Endothelial cell of umbilical vein (primary cell): ENCODE measurements around the gene NXF1. TPM values are rescaled to one million over a fixed set of nuclear protein-coding genes. Genes with fewer than 3 reads are reported as not detected.

ENCODE experiments used
- BruUV-seq: library from RNA; stranded (reverse); fragments of 400-500 nt; replicated peaks from 2 replicates; lab custom pipeline; 2021; lab: Mats Ljungman, UMichigan
- CTCF ChIA-PET: fragments of 300-600, 350-600 bp; sonication (Branson Sonifier 250); formaldehyde crosslinking; loops from one replicate; lab custom pipeline; 2021; ENCODE audit warnings: antibody characterized with exemption, inconsistent platforms; lab: Charles Lee
- POLR2A ChIA-PET: fragments of 300-600, 350-600 bp; sonication (Branson Sonifier 250); formaldehyde crosslinking; loops from one replicate; lab custom pipeline; 2021; ENCODE audit warnings: antibody characterized with exemption, inconsistent platforms; lab: Charles Lee
- DNase-seq: peaks from one replicate; pipeline ENCODE4 v3.0.0-alpha.2; 2011; ENCODE audit warnings: low read depth, low spot score
- FAIRE-seq: peaks from 2 replicates; lab custom pipeline; 2011; peaks lifted over from hg19 to GRCh38; lab: Jason Lieb, UNC
- H2AFZ ChIP-seq: 2 replicates; pipeline ENCODE4 v1.6.0; 2012; ENCODE audit warnings: low read depth, low read length, control low read depth, inconsistent platforms
- H3K27ac ChIP-seq: 2 replicates; pipeline ENCODE4 v1.5.1; 2011; ENCODE audit warnings: low read depth, mild to moderate bottlenecking, control low read depth, low read length, moderate library complexity; ENCODE audit not compliant: insufficient read depth
- H3K27me3 ChIP-seq, 2 experiments: 2 replicates each; pipeline versions ENCODE4 v1.6.0 to v1.6.1; 2011; ENCODE audit warnings: low read length in 2 of 2, mixed read lengths in 1 of 2; ENCODE audit not compliant: control insufficient read depth in 2 of 2, insufficient read depth in 2 of 2
- H3K36me3 ChIP-seq, 2 experiments: 2 replicates in 1 of 2; 3 replicates in 1 of 2; pipeline ENCODE4 v1.5.1; 2011; ENCODE audit warnings: low read length in 2 of 2, mild to moderate bottlenecking in 1 of 2, moderate library complexity in 1 of 2; ENCODE audit not compliant: control insufficient read depth in 2 of 2, insufficient read depth in 2 of 2; ENCODE audit errors: extremely low read depth in 1 of 2
- H3K4me1 ChIP-seq: 3 replicates; pipeline ENCODE4 v1.5.1; 2011; ENCODE audit warnings: mild to moderate bottlenecking, low read length; ENCODE audit not compliant: control insufficient read depth, insufficient read depth; ENCODE audit errors: extremely low read depth
- H3K4me2 ChIP-seq: 2 replicates; pipeline ENCODE4 v1.6.1; 2011; ENCODE audit warnings: low read length, control low read depth, mixed read lengths; ENCODE audit not compliant: insufficient read depth
- H3K4me3 ChIP-seq, 3 experiments: fragments of 200-600 bp in 1 of 3; sonication (generic), shearing (Covaris generic) in 1 of 3; replicated peaks in 1 of 3; 2 replicates each; pipeline ENCODE4 v1.5.1; 2011 to 2016; ENCODE audit warnings: control low read depth in 3 of 3, low read length in 3 of 3, mild to moderate bottlenecking in 2 of 3, inconsistent platforms in 1 of 3, low read depth in 1 of 3, moderate library complexity in 1 of 3; ENCODE audit not compliant: insufficient read depth in 1 of 3
- H3K79me2 ChIP-seq: 2 replicates; pipeline ENCODE4 v1.6.0; 2012; ENCODE audit warnings: low read length, inconsistent platforms; ENCODE audit not compliant: control insufficient read depth, insufficient read depth
- H3K9ac ChIP-seq: replicated peaks from 2 replicates; pipeline ENCODE3; 2011; ENCODE audit warnings: low read length, control low read depth; ENCODE audit not compliant: insufficient read depth; ENCODE audit errors: extremely low read depth
- H3K9me1 ChIP-seq: replicated peaks from 3 replicates; pipeline ENCODE4 v1.6.0; 2011; ENCODE audit warnings: mild to moderate bottlenecking, low read length; ENCODE audit not compliant: control insufficient read depth, insufficient read depth; ENCODE audit errors: extremely low read depth
- H3K9me3 ChIP-seq: replicated peaks from 2 replicates; pipeline ENCODE4 v1.5.1; 2012; ENCODE audit warnings: low read length, inconsistent platforms; ENCODE audit not compliant: control insufficient read depth, insufficient read depth
- H4K20me1 ChIP-seq: replicated peaks from 2 replicates; pipeline ENCODE3; 2011; ENCODE audit warnings: mild to moderate bottlenecking, low read length; ENCODE audit not compliant: control insufficient read depth, insufficient read depth; ENCODE audit errors: extremely low read depth
- CTCF ChIP-seq, 2 donors: IDR thresholded peaks; 1 replicate in 1 of 2; 2 replicates in 1 of 2; pipeline ENCODE4 v1.5.1; 2011; ENCODE audit warnings: low read length in 2 of 2, mild to moderate bottlenecking in 2 of 2, moderate library complexity in 2 of 2, control low read depth in 1 of 2, inconsistent platforms in 1 of 2, low read depth in 1 of 2; ENCODE audit not compliant: insufficient read depth in 1 of 2; ENCODE audit errors: extremely low read depth in 1 of 2
- POLR2A ChIP-seq: IDR thresholded peaks from 2 replicates; pipeline ENCODE4 v1.6.1; 2012; ENCODE audit warnings: low read depth, mild to moderate bottlenecking, control low read depth, low read length
- POLR2AphosphoS5 ChIP-seq: IDR thresholded peaks from 2 replicates; pipeline ENCODE4 v1.6.1; 2012; ENCODE audit warnings: low read depth, mild to moderate bottlenecking, control low read depth, low read length, moderate library complexity; ENCODE audit not compliant: insufficient read depth
- dilution Hi-C: fragments of 300-500 bp; cut with MboI; formaldehyde crosslinking; loops from one replicate; pipeline ENCODE4 v1.15.0; 2019; ENCODE audit warnings: low sequenced_read_pairs; ENCODE audit not compliant: extremely low pct_ligation_motif_present
- intact Hi-C: fragments of 100-400 bp; cut with micrococcal nuclease; formaldehyde crosslinking; loops from one replicate; pipeline ENCODE4 v1.10.0; 2022
- polyA plus RNA-seq, 4 experiments: library from polyadenylated mRNA; depleted of rRNA in 3 of 4; stranded (reverse) in 3 of 4; unstranded in 1 of 4; fragments of >200 nt; gene quantifications; 2 replicates each; pipeline versions ENCODE4 v1.2.1 to v1.2.3, GENCODE V29; 2011 to 2012; ENCODE audit warnings: missing spikeins in 1 of 4
- total RNA-seq: library from RNA; stranded (reverse); gene quantifications from 2 replicates; pipeline ENCODE4 v1.2.3, GENCODE V29; 2021

The NXF1 gene
- total and polyA plus RNA-seq, 2 donors (not counting 3 experiments of a cell fraction or from before 2014, with no cell fraction given) = 74.4 to 101 TPM

- dilution Hi-C loops = no loop called here
These were observed 47.4 kb upstream of the NXF1 start for GRCh38 chr11:62852523-62853188.

More at GRCh38 chr11:62852523-62853188, 47.4 kb upstream of the NXF1 start:
- Histone ChIP-seq H3K9me1 (no peaks in the 10 kb centered on the region), H3K27ac (no peak overlapping the region), H3K9ac (no peak overlapping the region), H3K4me2 (peak overlapping the region; percentile 91), H3K4me1 (peaks cover 23% of the 10 kb centered on the region), H3K36me3 (peaks cover 12 to 29% of the 10 kb centered on the region in 2 experiments), H3K9me3 (no peaks in the 10 kb centered on the region), H2AFZ (no peak overlapping the region), H3K4me3 (peak overlapping the region in 1 of 3 experiments; percentile 94), H3K79me2 (peaks cover 45% of the 10 kb centered on the region), H4K20me1 (peaks cover 10% of the 10 kb centered on the region), H3K27me3 (no peaks in the 10 kb centered on the region)
- DNase-seq (no peak), FAIRE-seq (no peak)
- TF ChIP-seq CTCF (IDR thresholded peaks at IDR 0.05; ENCODE audit: extremely low read depth in 1 of 2, insufficient read depth in 1 of 2, low read depth in 1 of 2, low read length in 2 of 2) (no peak), POLR2A (peak; percentile 45), POLR2AphosphoS5 (peak; percentile 7)
- BruUV-seq = no TSS peak
- ChIA-PET CTCF (interaction anchor here (0.9 to 2.3 kb wide), 5 partner anchors 9 to 66 kb away, joined by 3 to 9 read pairs (median 5); no protein-coding TSS in a partner anchor), POLR2A (interaction anchor here (9.3 kb wide), 1 partner anchor 12 kb away, joined by 186 read pairs; the partner anchor contains the start of gene WDR74)
- intact Hi-C loops = no loop called here
